OCI-LY7 (cell line): ENCODE results near the gene FLAD1. TPM values are rescaled to one million over a fixed set of nuclear protein-coding genes. Genes with fewer than 3 reads are reported as not detected.

Experiments used
- BruUV-seq: library from RNA; stranded (reverse); fragments of 400-500 nt; replicated peaks from 2 replicates; lab custom pipeline; 2021; lab: Mats Ljungman, UMichigan
- CTCF ChIA-PET: fragments of 300-600 bp; sonication (Branson Sonifier 250); formaldehyde crosslinking; loops from one replicate; lab custom pipeline; 2022; ENCODE audit warnings: antibody characterized with exemption; ENCODE audit not compliant: unreplicated experiment; lab: Charles Lee
- POLR2A ChIA-PET: fragments of 300-600 bp; sonication (Branson Sonifier 250); formaldehyde crosslinking; loops from one replicate; lab custom pipeline; 2022; ENCODE audit warnings: antibody characterized with exemption; lab: Charles Lee
- DNase-seq: peaks from one replicate; pipeline ENCODE4 v3.0.0-alpha.2; 2015; ENCODE audit warnings: low spot score
- H2AFZ ChIP-seq: fragments of 200-600 bp; sonication (generic), shearing (Covaris generic); 2 replicates; pipeline ENCODE4 v1.6.1; 2014; ENCODE audit warnings: mild to moderate bottlenecking, antibody characterized with exemption, low read length, moderate library complexity
- H3K27ac ChIP-seq: fragments of 200-600 bp; sonication (generic); 2 replicates; pipeline ENCODE4 v1.5.1; 2014; ENCODE audit warnings: mixed run types, low read depth, mild to moderate bottlenecking, moderate library complexity, low read length, inconsistent platforms; ENCODE audit not compliant: poor library complexity, severe bottlenecking
- H3K36me3 ChIP-seq: fragments of 200-600 bp; sonication (generic); 2 replicates; pipeline ENCODE4 v1.6.1; 2014; ENCODE audit warnings: mild to moderate bottlenecking, antibody characterized with exemption, low read length, moderate library complexity, mixed read lengths; ENCODE audit not compliant: insufficient read depth
- H3K4me1 ChIP-seq: fragments of 200-600 bp; sonication (generic); 2 replicates; pipeline ENCODE4 v1.5.1; 2014; ENCODE audit warnings: mild to moderate bottlenecking, low read length; ENCODE audit not compliant: insufficient read depth, poor library complexity, severe bottlenecking
- H3K4me2 ChIP-seq: fragments of 200-600 bp; sonication (generic); 2 replicates; pipeline ENCODE4 v1.6.1; 2014; ENCODE audit warnings: mild to moderate bottlenecking, low read length
- H3K4me3 ChIP-seq: fragments of 200-600 bp; sonication (generic); 2 replicates; pipeline ENCODE4 v1.5.1; 2014; ENCODE audit warnings: mild to moderate bottlenecking, low read depth, low read length; ENCODE audit not compliant: poor library complexity, severe bottlenecking
- H3K79me2 ChIP-seq: fragments of 200-600 bp; sonication (generic); 2 replicates; pipeline ENCODE4 v1.6.1; 2016; ENCODE audit warnings: low read depth, mild to moderate bottlenecking, low read length, moderate library complexity, mixed read lengths; ENCODE audit not compliant: insufficient read depth
- H3K9me2 ChIP-seq: fragments of 200-600 bp; sonication (generic); 2 replicates; pipeline ENCODE4 v1.6.1; 2016; ENCODE audit warnings: mild to moderate bottlenecking, low read length, mixed read lengths; ENCODE audit not compliant: insufficient read depth
- H3K9me3 ChIP-seq: fragments of 200-600 bp; sonication (generic); 2 replicates; pipeline ENCODE4 v1.6.1; 2014; ENCODE audit warnings: mild to moderate bottlenecking, mixed run types, low read length, mixed read lengths
- H4K20me1 ChIP-seq: fragments of 200-600 bp; sonication (generic); 2 replicates; pipeline ENCODE4 v1.6.1; 2014; ENCODE audit warnings: mild to moderate bottlenecking, antibody characterized with exemption, low read length, moderate library complexity, mixed read lengths; ENCODE audit not compliant: insufficient read depth
- EZH2phosphoT487 ChIP-seq: fragments of 200-600 bp; sonication (generic); IDR thresholded peaks from 2 replicates; pipeline ENCODE4 v1.6.1; 2018; ENCODE audit warnings: low read depth, borderline replicate concordance, mild to moderate bottlenecking, mixed run types, antibody characterized with exemption, low read length, moderate library complexity, mixed read lengths
- intact Hi-C: fragments of 100-400 bp; cut with micrococcal nuclease; formaldehyde crosslinking; loops from one replicate; pipeline ENCODE4 v1.10.0; 2022; ENCODE audit not compliant: unreplicated experiment
- total RNA-seq, 2 experiments: library from RNA; depleted of rRNA in 1 of 2; stranded (reverse); fragments of >200 nt in 1 of 2; shearing (Covaris generic) in 1 of 2; gene quantifications; 2 replicates each; pipeline ENCODE4 v1.2.3, GENCODE V29; 2014 to 2022
- TF ChIP-seq, protein P1 (sequence below): fragments of 200-600 bp; sonication (generic); conservative IDR thresholded peaks from 2 replicates; pipeline ENCODE4 v1.5.1; 2014; ENCODE audit warnings: mild to moderate bottlenecking, antibody characterized with exemption, low read length, moderate library complexity, mixed read lengths

The FLAD1 gene
- total RNA-seq, 2 experiments from 2014 or later = 52.7 to 57.9 TPM

DNA sequence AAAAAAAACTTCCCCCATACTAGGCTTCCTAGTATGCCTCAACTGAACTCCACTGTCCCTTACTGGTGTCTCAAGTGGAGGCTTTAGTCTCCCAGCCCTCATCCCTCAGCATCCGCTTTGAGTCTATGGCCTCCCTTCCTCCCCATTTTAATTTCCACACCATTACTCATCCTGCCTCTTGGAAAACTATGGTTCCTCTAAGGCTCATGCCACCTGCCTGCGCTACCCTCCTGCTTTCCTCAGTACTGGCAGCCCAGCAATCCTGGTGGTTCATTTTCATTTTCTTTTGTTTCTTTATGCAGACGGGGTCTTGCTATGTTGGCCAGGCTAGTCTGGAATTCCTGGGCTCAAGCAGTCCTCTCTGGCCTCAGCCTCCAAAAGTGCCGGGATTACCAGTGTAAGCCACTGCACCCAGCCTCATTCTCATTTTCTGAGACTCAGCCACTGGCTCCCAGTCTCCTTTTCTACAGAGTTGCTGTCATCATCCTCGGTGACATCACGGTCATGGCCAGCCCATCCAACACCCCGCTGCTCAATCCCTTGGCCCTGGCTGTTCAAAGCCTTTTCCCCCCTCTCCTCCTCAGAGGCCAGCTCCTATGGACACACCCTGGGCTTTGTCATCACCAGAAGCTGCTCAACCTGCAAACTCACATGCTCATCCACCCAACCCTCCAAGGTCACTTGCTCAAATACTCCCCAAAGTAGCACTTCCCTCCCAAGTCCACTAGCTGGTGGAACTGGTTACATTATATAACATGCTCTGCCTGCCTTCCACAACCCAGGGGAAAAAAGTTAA, 44.3 kb upstream of the FLAD1 start:
- Histone ChIP-seq H3K36me3 (no peaks in the 10 kb centered on the region), H2AFZ (no peak overlapping the region), H3K4me2 (peak overlapping the region; percentile 99), H3K27ac (peak overlapping the region; percentile 92), H3K4me3 (peak overlapping the region; percentile 74), H4K20me1 (no peaks in the 10 kb centered on the region), H3K79me2 (peaks cover 47% of the 10 kb centered on the region), H3K9me3 (no peaks in the 10 kb centered on the region), H3K9me2 (no peaks in the 10 kb centered on the region), H3K4me1 (peaks cover 76% of the 10 kb centered on the region)
- intact Hi-C loops = no loop called here
- BruUV-seq = no TSS peak
- DNase-seq = peak; percentile 41
- ChIA-PET CTCF (no interaction called here), POLR2A (interaction anchor here (0.6 to 1.2 kb wide), 6 partner anchors 22 to 972 kb away, joined by 3 to 5 read pairs (median 3); no protein-coding TSS in a partner anchor)
- no peak for TF ChIP-seq EZH2phosphoT487
- TF ChIP-seq, protein P1, sequence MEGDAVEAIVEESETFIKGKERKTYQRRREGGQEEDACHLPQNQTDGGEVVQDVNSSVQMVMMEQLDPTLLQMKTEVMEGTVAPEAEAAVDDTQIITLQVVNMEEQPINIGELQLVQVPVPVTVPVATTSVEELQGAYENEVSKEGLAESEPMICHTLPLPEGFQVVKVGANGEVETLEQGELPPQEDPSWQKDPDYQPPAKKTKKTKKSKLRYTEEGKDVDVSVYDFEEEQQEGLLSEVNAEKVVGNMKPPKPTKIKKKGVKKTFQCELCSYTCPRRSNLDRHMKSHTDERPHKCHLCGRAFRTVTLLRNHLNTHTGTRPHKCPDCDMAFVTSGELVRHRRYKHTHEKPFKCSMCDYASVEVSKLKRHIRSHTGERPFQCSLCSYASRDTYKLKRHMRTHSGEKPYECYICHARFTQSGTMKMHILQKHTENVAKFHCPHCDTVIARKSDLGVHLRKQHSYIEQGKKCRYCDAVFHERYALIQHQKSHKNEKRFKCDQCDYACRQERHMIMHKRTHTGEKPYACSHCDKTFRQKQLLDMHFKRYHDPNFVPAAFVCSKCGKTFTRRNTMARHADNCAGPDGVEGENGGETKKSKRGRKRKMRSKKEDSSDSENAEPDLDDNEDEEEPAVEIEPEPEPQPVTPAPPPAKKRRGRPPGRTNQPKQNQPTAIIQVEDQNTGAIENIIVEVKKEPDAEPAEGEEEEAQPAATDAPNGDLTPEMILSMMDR = no peak

DNA sequence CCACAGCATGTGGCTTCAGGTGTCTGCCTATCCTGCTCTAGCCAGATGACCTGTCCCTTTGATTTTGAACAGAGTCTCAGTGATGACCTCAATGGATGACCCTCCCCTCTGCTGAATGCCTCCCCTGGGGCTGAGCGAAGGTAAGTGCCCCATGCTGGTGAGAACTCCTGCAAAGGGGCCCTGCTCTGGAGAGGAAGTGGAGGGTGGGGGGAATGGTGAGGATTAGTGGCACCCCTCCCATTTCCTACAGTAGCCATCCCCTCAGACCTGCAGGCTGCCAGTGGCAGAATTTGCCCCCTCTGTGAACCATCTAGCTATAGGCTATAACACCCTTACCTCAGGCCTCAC, 43.0 kb upstream of the FLAD1 start:
- H4K20me1 ChIP-seq = no peaks in the 10 kb centered on the region
- TF ChIP-seq EZH2phosphoT487 = no peak
- TF ChIP-seq, protein P1 = no peak
- H3K36me3 ChIP-seq = peaks cover 7% of the 10 kb centered on the region; the same call in 1 of the 2 replicates
- intact Hi-C loops = no loop called here
- no peaks in the 10 kb centered on the region for H3K9me3 ChIP-seq
- no TSS peak for BruUV-seq
- H3K9me2 ChIP-seq = no peaks in the 10 kb centered on the region
- H3K79me2 ChIP-seq = peaks cover 44% of the 10 kb centered on the region
- peaks cover 87% of the 10 kb centered on the region for H3K4me1 ChIP-seq
- peak overlapping the region; percentile 99 for H3K4me2 ChIP-seq
- H3K27ac ChIP-seq = peak overlapping the region; percentile 98
- ChIA-PET POLR2A (interaction anchor here (0.7 to 1.2 kb wide), 5 partner anchors 55 to 106 kb away, joined by 3 to 4 read pairs (median 3); partner anchors contain the start of gene KCNN3), CTCF (no interaction called here)
- no peak for DNase-seq
- no peak overlapping the region for H2AFZ ChIP-seq
- H3K4me3 ChIP-seq = peak overlapping the region; percentile 67
